GM19372 (cell line): ENCODE results near the gene ERC2.
"Not testable (repeated sequence)": the region's sequence is repeated elsewhere in the genome, so short reads cannot be mapped to it uniquely, and the experiment has no call there.

Experiments used
- ATAC-seq: cut with Tn5 transposase; IDR thresholded peaks from one replicate; pipeline ENCODE4 v1.9.1; 2021; ENCODE audit warnings: mild to moderate bottlenecking, low read depth, moderate library complexity; ENCODE audit not compliant: unreplicated experiment

The ERC2 gene

DNA sequence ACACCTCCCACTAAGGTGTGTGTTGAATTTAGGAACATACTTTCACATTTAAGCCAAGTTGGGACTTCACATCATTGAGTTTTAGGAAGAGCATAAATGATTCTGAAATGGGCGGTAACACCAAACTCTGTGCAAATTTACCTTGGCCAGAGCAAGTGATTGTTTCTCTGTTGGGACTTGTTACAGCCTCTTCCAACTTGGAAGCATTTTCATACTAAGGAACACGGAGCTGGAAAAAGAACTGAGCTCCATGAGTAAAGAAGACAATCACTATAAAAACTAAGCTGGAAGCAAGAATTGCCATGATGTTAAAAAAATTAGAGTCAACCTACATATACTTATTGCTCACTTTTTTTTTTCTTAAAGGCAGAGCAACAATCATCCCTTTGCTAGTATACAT is 371.3 kb downstream of the ERC2 start:
- ATAC-seq = no peak

DNA sequence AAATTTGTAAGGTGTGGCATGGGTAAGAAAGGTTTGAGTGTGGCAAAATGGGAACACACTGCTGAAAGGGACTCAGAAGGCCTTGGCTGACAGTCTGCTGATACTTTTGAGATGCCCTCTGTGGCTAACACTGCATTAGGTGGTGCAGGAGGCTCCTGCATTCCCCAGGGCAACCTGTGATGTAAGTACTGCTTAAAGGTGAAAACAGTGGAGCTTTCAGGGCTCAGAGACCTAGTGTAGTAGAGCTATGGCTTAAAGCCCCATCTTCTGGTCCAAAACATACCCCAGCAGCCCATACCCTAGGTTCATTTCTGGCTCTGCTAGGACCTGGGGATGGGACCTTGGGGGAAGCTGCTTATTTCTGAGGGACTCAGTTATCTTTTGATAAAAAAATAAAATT is 374.1 kb downstream of the ERC2 start:
- no peak for ATAC-seq

DNA sequence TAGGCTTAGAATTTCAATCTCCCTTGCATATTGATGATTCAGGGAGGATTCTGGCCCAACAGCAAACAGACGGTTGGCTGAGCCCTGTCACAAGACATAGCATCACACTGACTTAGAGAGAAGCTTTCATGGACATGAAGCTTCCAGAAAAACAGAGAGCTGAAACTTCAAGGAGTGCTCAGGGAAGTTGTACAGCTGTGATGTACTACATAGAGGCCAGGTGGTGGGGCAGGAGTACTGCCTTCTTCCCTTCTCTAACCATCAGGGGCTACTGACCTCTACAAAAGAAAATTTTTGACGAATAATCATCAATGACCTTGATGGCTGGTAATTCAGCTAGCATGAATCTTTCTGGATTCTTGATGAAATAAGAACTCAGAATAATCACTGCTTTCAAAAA is 378.5 kb downstream of the ERC2 start:
- ATAC-seq = no peak

DNA sequence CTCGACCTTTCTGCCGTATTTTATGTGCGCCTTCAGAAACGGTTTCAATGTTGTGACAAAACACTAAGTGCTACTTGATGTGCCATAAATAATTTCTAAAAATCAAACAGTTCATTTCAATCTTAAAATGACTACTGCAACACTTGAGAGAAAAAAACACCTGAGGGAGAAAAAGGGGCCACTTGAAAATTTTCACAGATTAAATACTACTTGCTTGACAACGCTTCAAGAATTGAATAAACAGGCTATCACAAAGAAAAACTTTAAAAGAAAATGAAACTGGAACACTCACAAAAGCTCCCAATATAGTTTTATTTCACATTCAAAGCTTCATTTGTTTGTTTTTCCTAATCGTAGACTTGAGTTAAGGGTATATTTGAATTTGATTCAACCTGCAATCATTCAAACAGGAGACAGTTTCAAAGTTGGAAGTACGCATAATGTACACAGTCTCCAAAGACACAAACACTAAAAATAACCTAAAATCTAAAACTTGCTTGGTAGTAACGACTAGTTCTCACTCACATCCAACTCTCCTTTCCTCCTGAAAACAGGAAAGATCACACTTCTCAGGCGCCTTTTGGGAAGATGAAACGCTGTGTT is 380.7 kb downstream of the ERC2 start:
- ATAC-seq = no peak

DNA sequence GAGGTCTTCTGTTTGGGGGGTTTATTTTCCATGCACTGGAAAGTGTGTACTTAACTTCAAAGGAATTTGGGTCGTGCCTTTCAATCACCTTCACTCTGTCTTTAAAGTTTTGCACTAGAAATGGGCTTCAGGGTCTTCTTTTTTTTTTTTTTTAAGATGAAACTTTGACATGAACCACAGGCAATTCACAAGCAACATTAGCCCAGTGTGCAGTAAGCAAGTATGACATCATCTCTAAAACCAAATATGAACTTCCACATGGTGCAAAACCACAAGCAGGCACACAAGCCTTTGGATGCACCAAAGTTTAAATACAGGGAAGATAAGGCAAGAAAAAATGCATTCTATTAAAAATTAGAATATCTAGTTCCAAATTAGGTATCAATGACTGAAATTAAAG is 381.9 kb downstream of the ERC2 start:
- no peak for ATAC-seq

DNA sequence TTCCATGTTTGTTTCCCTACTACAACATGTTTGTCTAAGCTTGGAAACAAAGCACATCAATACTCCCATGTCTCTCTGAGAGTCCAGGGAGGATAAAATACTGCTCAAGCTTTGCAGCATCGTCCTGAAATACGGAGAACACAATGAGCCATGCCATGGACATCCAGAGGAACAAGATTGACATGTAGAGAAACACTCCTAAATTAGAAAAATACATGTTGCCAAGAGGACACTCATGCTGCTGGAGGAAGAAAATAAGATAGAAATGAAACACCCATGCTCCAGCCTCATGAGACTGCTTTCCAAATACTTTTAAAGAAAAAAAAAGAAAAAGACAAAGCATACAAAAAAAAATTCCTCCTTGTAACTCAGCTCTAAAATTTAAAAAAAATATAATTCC is 387.0 kb downstream of the ERC2 start:
- no peak for ATAC-seq

DNA sequence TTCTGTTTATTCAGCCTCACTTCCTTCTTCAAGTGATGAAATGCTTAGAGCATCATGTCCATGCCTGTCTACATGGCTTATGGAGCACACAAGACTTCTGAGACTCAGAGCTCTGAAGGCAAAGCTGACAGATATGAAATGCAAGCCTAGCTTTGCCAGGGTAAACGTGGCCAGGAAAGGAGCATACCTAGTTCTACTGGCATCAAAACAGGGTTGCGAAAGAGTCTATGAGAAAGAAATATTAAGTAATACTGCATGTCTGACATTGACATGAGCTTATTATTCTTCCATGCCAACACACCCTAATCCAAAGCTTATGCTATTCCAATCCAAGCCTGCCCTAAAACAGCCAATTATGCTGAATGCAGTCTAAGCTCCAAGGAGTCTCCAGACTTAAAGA is 391.5 kb downstream of the ERC2 start:
- no peak for ATAC-seq

DNA sequence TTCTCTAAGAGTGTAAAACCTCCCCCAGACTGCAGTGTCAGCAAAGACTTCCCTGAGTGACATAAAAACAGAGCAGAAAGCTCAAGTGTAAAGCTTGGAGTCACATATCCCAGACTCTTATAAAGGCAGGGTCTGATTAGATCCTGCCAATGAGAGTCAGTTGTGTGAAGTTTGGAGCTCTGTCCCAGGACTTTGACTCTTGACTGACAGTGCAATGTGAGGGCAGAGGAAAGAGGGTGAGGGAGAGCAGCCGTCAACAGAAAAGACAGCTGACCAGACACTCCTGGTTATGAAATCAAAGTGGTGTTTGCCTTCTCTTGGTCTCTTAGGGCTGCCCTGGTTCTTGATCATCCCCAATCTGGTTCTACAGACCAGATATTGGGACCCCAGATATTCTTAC is 393.2 kb downstream of the ERC2 start:
- ATAC-seq = no peak

DNA sequence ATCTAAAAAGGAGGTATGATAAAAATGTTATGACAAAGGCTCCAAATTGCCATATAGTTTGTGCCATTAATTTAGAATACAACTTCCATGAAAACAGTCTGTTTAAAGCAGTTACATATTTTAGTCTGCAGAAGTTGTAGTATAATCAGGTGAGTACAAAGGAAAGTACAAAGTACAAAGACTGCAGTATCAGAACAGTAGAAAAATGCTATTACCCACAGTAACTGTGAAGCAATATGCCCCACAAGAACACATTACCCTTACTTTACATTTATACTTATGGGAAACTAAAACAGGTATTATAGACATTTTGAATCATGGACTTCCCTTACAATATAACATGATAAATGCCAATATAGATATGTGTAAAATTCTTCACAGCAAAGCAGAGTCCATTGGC is 398.5 kb downstream of the ERC2 start:
- no peak for ATAC-seq

DNA sequence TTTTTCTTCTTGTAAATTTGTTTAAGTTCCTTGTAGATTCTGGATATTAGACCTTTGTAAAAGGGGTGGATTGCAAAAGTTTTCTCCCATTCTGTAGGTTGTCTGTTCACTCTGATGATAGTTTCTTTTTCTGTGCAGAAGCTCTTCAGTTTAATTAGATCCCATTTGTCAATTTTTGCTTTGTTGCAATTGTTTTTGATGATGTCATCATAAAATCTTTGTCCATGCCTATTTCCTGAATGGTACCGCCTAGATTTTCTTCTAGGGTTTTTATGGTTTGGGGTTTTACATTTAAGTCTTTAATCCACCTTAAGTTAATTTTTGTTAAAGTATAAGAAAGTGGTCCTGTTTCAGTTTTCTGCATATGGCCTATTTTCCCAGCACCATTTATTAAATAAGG is 401.9 kb downstream of the ERC2 start:
- not testable (repeated sequence) for ATAC-seq

DNA sequence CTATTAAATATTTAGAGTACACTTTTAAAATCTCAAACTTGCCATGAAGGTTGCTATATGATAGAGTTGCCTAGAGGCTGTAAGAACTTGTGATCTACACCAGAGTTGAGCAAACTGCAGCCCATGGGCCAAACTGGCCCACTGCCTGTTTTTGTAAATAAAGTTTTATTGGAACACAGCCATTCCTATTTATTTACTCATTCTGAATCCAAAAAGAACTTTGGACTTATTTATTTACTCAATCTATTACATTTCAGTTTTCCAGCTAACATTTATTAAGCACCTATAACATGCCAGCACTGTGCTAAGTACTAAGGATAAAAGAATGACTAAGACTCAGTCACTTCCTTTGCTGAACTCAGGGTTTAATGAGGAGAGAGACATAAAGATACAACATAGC is 403.6 kb downstream of the ERC2 start:
- no peak for ATAC-seq

DNA sequence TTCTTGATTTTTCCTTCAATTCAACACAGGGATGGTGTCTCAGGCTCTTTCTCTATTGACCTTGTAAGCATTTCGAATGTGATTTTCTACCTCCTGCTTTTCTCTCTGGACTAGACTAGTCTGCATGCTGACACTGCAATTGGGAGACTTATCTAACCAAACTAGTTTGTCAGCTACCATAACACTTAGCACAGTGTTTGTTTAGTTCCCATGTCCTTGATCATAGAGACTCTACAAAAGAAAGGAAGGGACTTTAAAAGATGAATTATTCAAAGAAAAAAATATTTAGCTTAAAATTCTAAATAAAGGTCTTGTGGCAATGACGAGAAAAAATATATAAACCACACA is 407.0 kb downstream of the ERC2 start:
- ATAC-seq = no peak

DNA sequence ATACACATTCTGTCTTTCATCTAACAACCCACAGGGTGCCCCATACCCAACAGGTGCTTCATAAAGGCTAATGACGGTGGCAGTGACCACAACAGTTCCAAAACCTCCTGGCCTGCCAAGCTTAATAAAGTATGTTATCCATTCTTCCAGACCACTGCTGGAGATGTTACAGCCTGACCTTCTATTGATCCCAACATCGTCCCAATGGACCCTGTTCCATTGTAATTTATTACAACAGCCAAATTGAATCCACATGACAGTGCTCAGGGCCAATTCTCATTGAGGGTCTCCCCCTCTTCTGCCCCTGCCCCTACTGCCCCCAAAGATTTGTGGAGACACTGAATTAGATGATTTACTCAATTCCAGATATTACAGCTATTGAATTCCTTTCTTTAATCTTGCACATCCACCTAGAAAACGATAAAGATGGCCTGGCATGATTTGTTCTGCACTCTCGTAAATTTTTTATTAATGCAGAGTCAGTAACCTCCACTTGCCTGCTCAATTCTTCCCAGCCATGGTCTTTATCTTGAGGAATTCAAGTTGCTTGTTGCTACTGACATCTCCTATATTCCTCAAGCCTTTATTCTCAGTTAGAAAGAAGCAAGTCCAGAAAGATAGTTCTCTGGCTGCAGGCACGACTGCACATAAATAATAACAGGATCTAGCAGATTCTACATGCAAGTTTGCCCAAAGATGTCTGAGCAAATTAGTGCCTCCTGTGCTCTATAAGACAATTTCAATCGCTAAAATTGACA is 407.6 kb downstream of the ERC2 start:
- no peak for ATAC-seq

DNA sequence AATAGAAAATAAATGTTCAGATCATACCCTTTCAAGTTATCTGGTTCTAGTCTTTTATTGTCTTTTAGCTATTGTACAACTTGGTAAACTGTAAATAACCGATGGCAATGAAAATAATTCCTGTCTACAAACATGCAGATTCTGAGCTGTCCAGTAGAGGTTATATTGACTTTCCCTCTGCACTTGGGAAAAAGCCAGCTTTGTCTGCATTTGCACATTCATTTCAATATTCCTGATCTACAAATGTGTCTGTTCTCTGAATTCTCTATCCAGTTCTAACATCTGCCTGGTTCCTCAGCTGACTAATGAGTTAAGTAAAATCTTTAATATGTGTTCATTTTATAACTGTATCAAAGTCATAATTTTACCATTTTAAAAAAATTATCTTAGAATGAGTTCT is 408.5 kb downstream of the ERC2 start:
- no peak for ATAC-seq

DNA sequence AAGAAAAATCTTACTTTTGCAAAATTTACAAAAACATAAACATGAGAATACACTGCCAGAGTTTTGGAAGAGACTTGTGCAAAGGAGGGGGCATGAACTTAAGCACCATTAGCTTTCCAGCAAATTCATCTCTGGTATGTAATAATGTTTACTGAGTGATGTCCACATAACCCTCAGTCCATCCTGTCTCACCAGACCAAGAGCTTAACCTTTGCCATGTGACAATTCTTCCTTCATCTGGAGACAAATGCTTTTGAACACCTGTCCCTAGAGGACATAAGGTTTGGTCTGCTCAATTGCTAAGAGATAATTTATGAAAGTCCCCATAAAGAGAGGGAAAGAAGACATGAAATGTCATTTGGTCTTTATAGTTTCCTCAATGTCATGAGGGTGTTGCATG is 412.3 kb downstream of the ERC2 start:
- ATAC-seq = no peak

DNA sequence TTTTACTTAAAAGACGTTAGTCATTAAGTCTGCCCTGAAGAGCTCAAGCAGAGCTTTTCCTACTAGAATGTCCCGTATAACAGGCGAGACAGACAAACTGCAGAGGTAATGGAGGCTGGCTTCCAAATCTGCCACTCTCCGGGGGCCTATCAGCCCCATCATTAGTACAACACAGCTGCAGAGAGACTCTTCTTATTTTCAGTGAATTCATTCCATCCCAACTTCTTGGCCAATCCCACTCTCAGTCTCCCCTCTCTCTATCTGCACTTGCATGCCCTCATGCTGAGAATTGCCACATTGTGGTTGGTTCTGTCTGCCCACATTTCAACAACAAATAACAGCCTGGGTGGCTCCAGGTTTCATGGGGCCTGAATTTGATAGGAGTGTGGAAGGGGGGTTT is 412.7 kb downstream of the ERC2 start:
- ATAC-seq = no peak

DNA sequence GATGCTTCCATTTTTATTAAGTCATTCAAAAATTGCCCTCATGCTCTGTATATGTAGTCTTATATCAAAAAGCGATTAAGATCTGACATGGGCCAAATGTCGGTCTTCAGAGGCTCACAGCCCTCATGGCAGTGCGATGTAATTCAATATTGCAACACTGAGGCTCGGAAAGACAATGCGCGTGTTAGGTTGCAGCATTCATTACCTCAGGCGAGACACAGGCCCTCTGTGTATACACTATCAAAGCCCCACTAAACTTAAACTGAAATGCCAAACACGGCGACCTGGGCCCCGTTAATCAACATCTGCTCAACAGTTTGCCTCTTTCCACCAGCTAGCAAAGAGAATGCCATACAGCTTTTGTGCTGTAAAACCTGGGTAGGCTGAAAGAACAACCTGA is 413.4 kb downstream of the ERC2 start:
- ATAC-seq = no peak

DNA sequence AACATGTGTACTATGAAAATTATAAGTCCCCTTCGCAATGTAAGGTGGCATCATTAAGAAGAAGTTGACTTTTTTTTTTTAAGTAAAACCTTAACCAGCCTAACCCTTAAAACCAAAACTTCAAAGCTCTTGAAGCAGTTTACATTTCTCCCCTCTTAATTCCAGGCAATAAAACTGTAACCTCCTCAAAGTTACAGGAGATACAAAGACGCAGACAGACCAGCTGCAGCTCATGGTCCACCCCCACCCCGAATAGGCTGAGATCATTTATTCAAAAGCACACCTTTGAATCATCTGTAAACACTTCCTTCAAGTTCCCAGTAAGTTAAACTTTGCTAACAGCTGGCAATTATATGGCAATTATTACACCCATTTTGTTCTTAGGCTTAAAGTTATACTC is 414.5 kb downstream of the ERC2 start:
- no peak for ATAC-seq

DNA sequence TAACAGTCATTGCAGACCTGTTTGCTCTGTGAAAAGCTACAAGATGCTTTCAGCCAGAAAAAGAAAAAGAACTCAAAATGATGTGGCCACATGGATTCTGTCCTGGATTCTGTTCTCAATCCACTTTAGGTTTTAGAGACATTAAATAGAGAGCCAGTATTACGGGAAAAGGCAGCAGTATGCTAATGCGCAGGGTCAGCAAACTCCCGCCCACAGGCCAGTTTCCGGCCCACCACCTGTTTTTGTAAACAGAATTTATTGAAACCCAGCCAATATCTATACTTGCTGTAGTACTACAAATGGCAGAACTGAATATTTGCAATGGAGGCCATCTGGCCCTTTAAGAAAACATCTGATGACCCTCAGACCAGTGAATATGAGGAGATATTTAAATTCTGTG is 416.1 kb downstream of the ERC2 start:
- ATAC-seq = no peak

DNA sequence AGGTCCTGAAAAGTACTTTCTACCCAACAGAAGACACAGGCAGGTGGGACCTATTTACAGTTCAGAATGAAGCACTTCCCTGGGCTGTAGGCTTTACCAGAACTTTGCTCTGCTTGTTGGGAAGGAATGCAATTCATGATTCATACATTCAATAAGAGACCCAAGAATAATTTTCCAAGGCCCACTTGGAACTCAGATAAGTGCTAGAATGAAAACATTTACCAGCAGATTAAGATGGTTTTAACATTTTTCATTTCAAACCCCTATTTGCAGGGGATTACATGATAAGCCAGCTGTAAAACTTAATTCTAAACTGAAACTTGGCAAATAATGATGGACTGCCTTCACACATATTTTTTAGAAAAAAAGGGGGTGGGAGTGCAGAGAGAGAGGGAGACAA is 417.2 kb downstream of the ERC2 start:
- no peak for ATAC-seq

DNA sequence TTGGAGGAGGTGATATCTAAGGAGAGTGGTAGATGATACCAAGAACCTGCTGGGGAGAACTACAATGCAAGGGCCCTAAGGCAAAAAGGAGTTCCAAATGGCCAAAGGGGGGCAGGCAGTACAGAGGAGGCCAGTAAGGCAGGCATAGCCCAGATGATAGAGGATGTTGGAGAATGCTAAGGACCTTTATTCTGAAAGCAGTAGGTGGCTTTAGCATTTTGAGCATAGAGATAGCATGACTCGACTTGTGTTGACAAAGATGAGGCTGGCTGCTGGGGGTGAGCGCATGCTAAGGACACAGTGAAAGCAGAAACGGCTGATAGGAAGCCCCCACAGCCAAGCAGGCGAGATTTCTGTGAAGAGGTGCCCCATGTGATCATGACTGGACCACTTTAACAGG is 419.3 kb downstream of the ERC2 start:
- no peak for ATAC-seq

DNA sequence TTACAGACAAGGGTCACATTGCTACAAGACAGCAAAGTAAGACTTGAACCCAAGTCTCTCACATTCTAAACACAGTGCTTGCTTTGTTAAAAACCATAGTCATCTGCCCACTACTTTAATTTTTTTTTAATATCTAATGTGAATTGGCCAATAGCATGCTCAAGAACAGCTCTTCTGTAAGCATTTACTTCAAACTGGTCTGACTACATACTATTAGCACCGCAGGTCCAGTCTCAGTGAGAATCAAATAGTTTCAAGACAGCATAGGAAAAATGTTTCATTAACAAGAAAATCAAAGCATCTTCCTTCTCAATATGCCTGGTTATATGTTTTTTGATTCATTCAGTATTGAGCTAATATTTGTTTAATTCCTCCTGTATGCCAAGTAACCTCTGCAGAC is 419.9 kb downstream of the ERC2 start:
- no peak for ATAC-seq
